Thoracic aorta (tissue), 2 donors: ENCODE measurements around the gene ALDH6A1. TPM values are rescaled to one million over a fixed set of nuclear protein-coding genes. Genes with fewer than 3 reads are reported as not detected.

Source experiments
- ATAC-seq: fragments of 150-250 bp; one replicate; pipeline ENCODE4 v1.8.0; 2017; ENCODE audit warnings: low read depth; ENCODE audit not compliant: insufficient number of reproducible peaks, low FRiP score
- DNase-seq: peaks from one replicate; pipeline ENCODE4 v3.0.0-alpha.2; 2020; ENCODE audit warnings: low spot score
- H3K27ac ChIP-seq, 2 donors: fragments of 200-600 bp; sonication (generic); 1 replicate in 1 of 2; 2 replicates in 1 of 2; pipeline ENCODE4 v1.5.1; 2016; ENCODE audit warnings: mild to moderate bottlenecking in 2 of 2, moderate library complexity in 2 of 2
- H3K27me3 ChIP-seq: fragments of 200-600 bp; sonication (generic); replicated peaks from 2 replicates; pipeline ENCODE4 v1.6.0; 2016; ENCODE audit warnings: mild to moderate bottlenecking; ENCODE audit not compliant: insufficient read depth
- H3K36me3 ChIP-seq: fragments of 200-600 bp; sonication (generic); one replicate; pipeline ENCODE4 v1.5.1; 2016
- H3K4me1 ChIP-seq, 2 donors: fragments of 200-600 bp; sonication (generic); 1 replicate in 1 of 2; 2 replicates in 1 of 2; pipeline versions ENCODE4 v1.5.1 to v1.6.0; 2016; ENCODE audit warnings: low read depth in 2 of 2, mild to moderate bottlenecking in 1 of 2; ENCODE audit not compliant: control insufficient read depth in 1 of 2
- H3K4me3 ChIP-seq: fragments of 200-600 bp; sonication (generic); 2 replicates; pipeline ENCODE4 v1.5.1; 2016; ENCODE audit warnings: mild to moderate bottlenecking
- H3K9me3 ChIP-seq: fragments of 200-600 bp; sonication (generic); 2 replicates; pipeline ENCODE4 v1.5.1; 2016
- CTCF ChIP-seq: fragments of 200-600 bp; sonication (generic); IDR thresholded peaks from one replicate; pipeline ENCODE4 v1.5.1; 2019; ENCODE audit warnings: antibody characterized with exemption
- total RNA-seq, 2 donors: library from RNA; depleted of rRNA; stranded (reverse); fragments of >200 nt; gene quantifications; one replicate each; pipeline versions ENCODE4 v1.1.0 to v1.2.3, GENCODE V29; 2016

Gene ALDH6A1
- total RNA-seq, 2 donors from 2014 or later = 20.3 to 28.5 TPM

- H3K4me3 ChIP-seq = no peak overlapping the region
- no peaks in the 10 kb centered on the region for H3K27me3 ChIP-seq
- H3K4me1 ChIP-seq = peaks cover 5% of the 10 kb centered on the region in 2 donors
- DNase-seq (no peak), ATAC-seq (no peak)
- no peak for TF ChIP-seq CTCF
- H3K27ac ChIP-seq = no peak overlapping the region
- H3K9me3 ChIP-seq = no peaks in the 10 kb centered on the region
- no peaks in the 10 kb centered on the region for H3K36me3 ChIP-seq
Measured at GRCh38 chr14:74014299-74014698, 70.0 kb downstream of the ALDH6A1 start.

- no peak overlapping the region for H3K27ac ChIP-seq
- H3K9me3 ChIP-seq = no peaks in the 10 kb centered on the region
- no peak for DNase-seq
- no peaks in the 10 kb centered on the region for H3K4me1 ChIP-seq
- no peak for TF ChIP-seq CTCF
- ATAC-seq = no peak
- H3K27me3 ChIP-seq = no peaks in the 10 kb centered on the region
- H3K4me3 ChIP-seq = no peak overlapping the region
- no peaks in the 10 kb centered on the region for H3K36me3 ChIP-seq
Measured at GRCh38 chr14:74008843-74009499, 75.3 kb downstream of the ALDH6A1 start.

Other genes starting within 250 kb of the ALDH6A1 start
- gene PTGR2, start 232.6 kb downstream of the ALDH6A1 start, total RNA-seq = 1 to 10 TPM; 2.2 to 4.3 TPM
- gene ZNF410, start 197.6 kb downstream of the ALDH6A1 start, total RNA-seq = 10 to 100 TPM; 55.0 to 61.4 TPM
- 1 to 10 TPM; 2.9 to 4.5 TPM for gene FAM161B, start 134.4 kb downstream of the ALDH6A1 start, total RNA-seq
- gene COQ6, start 134.2 kb downstream of the ALDH6A1 start, total RNA-seq = 10 to 100 TPM; 46.3 to 57.1 TPM
- gene ENTPD5, start 65.2 kb downstream of the ALDH6A1 start, total RNA-seq = 10 to 100 TPM in 1 of 2 donors, 1 to 10 TPM in 1; 9.8 to 17.5 TPM
- 1 to 10 TPM; 4.7 to 5.6 TPM for gene BBOF1, start 65.1 kb downstream of the ALDH6A1 start, total RNA-seq
- 10 to 100 TPM in 1 of 2 donors, 1 to 10 TPM in 1; 8.7 to 22.1 TPM for gene LIN52, start 503 bp upstream of the ALDH6A1 start, total RNA-seq
- gene VSX2, start 155.0 kb upstream of the ALDH6A1 start, total RNA-seq = not detected
- 10 to 100 TPM; 47.7 to 62.4 TPM for gene ABCD4, start 218.5 kb upstream of the ALDH6A1 start, total RNA-seq